Measurements from ENCODE around the gene CAMKK1.
"Not testable (repeated sequence)": the region's sequence is repeated elsewhere in the genome, so short reads cannot be mapped to it uniquely, and the experiment has no call there.

The CAMKK1 gene

GRCh38 chr17:3847165-3847670 lies 45.6 kb downstream of the CAMKK1 start:
- Histone ChIP-seq H3K4me1 (peaks cover 5% of the 10 kb centered on the region), H3K27me3 (ENCODE audit: low read depth) (no peaks in the 10 kb centered on the region), H3K36me3 (replicated peaks) (peaks cover 22% of the 10 kb centered on the region), H3K9me3 (no peaks in the 10 kb centered on the region), H3K4me3 (no peak overlapping the region)
- in situ Hi-C loops (cut with MboI; ENCODE audit: low sequenced_read_pairs): no loop called here
- no peak for DNase-seq (ENCODE audit: low spot score in 2 of 2)

GRCh38 chr17:3846437-3847164 lies 46.3 kb downstream of the CAMKK1 start:
- H3K4me3 ChIP-seq: peak overlapping the region; percentile 99
- peaks cover 26% of the 10 kb centered on the region for H3K36me3 ChIP-seq (replicated peaks)
- no peak for DNase-seq (ENCODE audit: low spot score in 2 of 2)

GRCh38 chr17:3845621-3846436 lies 47.0 kb downstream of the CAMKK1 start, which contains the start of gene NCBP3:
Gene NCBP3, minus strand, starts transcription at chr17:3846246. Its CDS starts 23 bp downstream, at chr17:3846223.
- peak; percentile 83 to 92 for DNase-seq (ENCODE audit: low spot score in 2 of 2)
- H3K36me3 ChIP-seq (replicated peaks): peaks cover 31% of the 10 kb centered on the region
- peaks cover 5% of the 10 kb centered on the region for H3K4me1 ChIP-seq
- in situ Hi-C loops (cut with MboI; ENCODE audit: low sequenced_read_pairs): no loop called here
- H3K27me3 ChIP-seq (ENCODE audit: low read depth): no peaks in the 10 kb centered on the region
- peak within 1 kb of the TSS; percentile 99 for H3K4me3 ChIP-seq
- no peaks in the 10 kb centered on the region for H3K9me3 ChIP-seq

More at GRCh38 chr17:3846437-3847164, 46.3 kb downstream of the CAMKK1 start:
- Histone ChIP-seq H3K27me3 (ENCODE audit: low read depth) (no peaks in the 10 kb centered on the region), H3K4me1 (peaks cover 5% of the 10 kb centered on the region), H3K9me3 (no peaks in the 10 kb centered on the region)
- in situ Hi-C loops (cut with MboI; ENCODE audit: low sequenced_read_pairs): no loop called here

- Histone ChIP-seq H3K4me3 (peak overlapping the region; percentile 99), H3K27me3 (ENCODE audit: low read depth) (no peaks in the 10 kb centered on the region), H3K9me3 (no peaks in the 10 kb centered on the region), H3K36me3 (replicated peaks) (peaks cover 36% of the 10 kb centered on the region), H3K4me1 (peaks cover 5% of the 10 kb centered on the region)
- in situ Hi-C loops (cut with MboI; ENCODE audit: low sequenced_read_pairs): no loop called here
- DNase-seq (ENCODE audit: low spot score in 2 of 2): no peak
These were observed 47.6 kb downstream of the CAMKK1 start for GRCh38 chr17:3845291-3845620.

- H3K9me3 ChIP-seq; in situ Hi-C loops (cut with MboI; ENCODE audit: low sequenced_read_pairs); H3K4me3 ChIP-seq; H3K27me3 ChIP-seq (ENCODE audit: low read depth); DNase-seq (ENCODE audit: low spot score in 2 of 2); H3K4me1 ChIP-seq: not testable (repeated sequence)
- H3K36me3 ChIP-seq (replicated peaks): peaks cover 43% of the 10 kb centered on the region
These were observed 48.3 kb downstream of the CAMKK1 start for GRCh38 chr17:3844556-3844955.

- no peaks in the 10 kb centered on the region for H3K9me3 ChIP-seq
- H3K36me3 ChIP-seq (replicated peaks): peaks cover 48% of the 10 kb centered on the region
- DNase-seq (ENCODE audit: low spot score in 2 of 2): peak; percentile 59 to 65
- H3K4me3 ChIP-seq: no peak overlapping the region
- H3K4me1 ChIP-seq: peaks cover 6% of the 10 kb centered on the region
- in situ Hi-C loops (cut with MboI; ENCODE audit: low sequenced_read_pairs): no loop called here
- H3K27me3 ChIP-seq (ENCODE audit: low read depth): no peaks in the 10 kb centered on the region
These were observed 48.8 kb downstream of the CAMKK1 start for GRCh38 chr17:3843935-3844516.

GRCh38 chr17:3838206-3838605 lies 54.6 kb downstream of the CAMKK1 start:
- Histone ChIP-seq H3K9me3 (no peaks in the 10 kb centered on the region), H3K27me3 (ENCODE audit: low read depth) (no peaks in the 10 kb centered on the region), H3K4me3 (no peak overlapping the region), H3K36me3 (replicated peaks) (peaks cover 61% of the 10 kb centered on the region), H3K4me1 (peaks cover 2% of the 10 kb centered on the region; the same call in 1 of the 2 replicates)
- DNase-seq (ENCODE audit: low spot score in 2 of 2): no peak
- in situ Hi-C loops (cut with MboI; ENCODE audit: low sequenced_read_pairs): no loop called here

- H3K4me1 ChIP-seq: peaks cover 2% of the 10 kb centered on the region; the same call in 1 of the 2 replicates
- no peaks in the 10 kb centered on the region for H3K27me3 ChIP-seq (ENCODE audit: low read depth)
- no peak for DNase-seq (ENCODE audit: low spot score in 2 of 2)
- H3K9me3 ChIP-seq: no peaks in the 10 kb centered on the region
- H3K4me3 ChIP-seq: no peak overlapping the region
- in situ Hi-C loops (cut with MboI; ENCODE audit: low sequenced_read_pairs): no loop called here
- peaks cover 52% of the 10 kb centered on the region for H3K36me3 ChIP-seq (replicated peaks)
These were observed 56.3 kb downstream of the CAMKK1 start for GRCh38 chr17:3836551-3836950.

GRCh38 chr17:3835410-3836229 lies 57.2 kb downstream of the CAMKK1 start:
- DNase-seq (ENCODE audit: low spot score in 2 of 2): no peak
- peaks cover 2% of the 10 kb centered on the region; the same call in 1 of the 2 replicates for H3K4me1 ChIP-seq
- no peaks in the 10 kb centered on the region for H3K27me3 ChIP-seq (ENCODE audit: low read depth)
- peaks cover 48% of the 10 kb centered on the region for H3K36me3 ChIP-seq (replicated peaks)
- in situ Hi-C loops (cut with MboI; ENCODE audit: low sequenced_read_pairs): no loop called here
- no peaks in the 10 kb centered on the region for H3K9me3 ChIP-seq
- H3K4me3 ChIP-seq: no peak overlapping the region

- Histone ChIP-seq H3K4me3 (no peak overlapping the region), H3K4me1 (peaks cover 2% of the 10 kb centered on the region; the same call in 1 of the 2 replicates), H3K36me3 (replicated peaks) (peaks cover 40% of the 10 kb centered on the region), H3K27me3 (ENCODE audit: low read depth) (no peaks in the 10 kb centered on the region), H3K9me3 (no peaks in the 10 kb centered on the region)
- no peak for DNase-seq (ENCODE audit: low spot score in 2 of 2)
- in situ Hi-C loops (cut with MboI; ENCODE audit: low sequenced_read_pairs): no loop called here
These were observed 58.0 kb downstream of the CAMKK1 start for GRCh38 chr17:3834811-3835210.

GRCh38 chr17:3828852-3829232 lies 64.0 kb downstream of the CAMKK1 start:
- H3K4me1 ChIP-seq: no peaks in the 10 kb centered on the region
- DNase-seq (ENCODE audit: low spot score in 2 of 2): no peak
- H3K9me3 ChIP-seq: no peaks in the 10 kb centered on the region
- peaks cover 51% of the 10 kb centered on the region for H3K36me3 ChIP-seq (replicated peaks)
- H3K4me3 ChIP-seq: no peak overlapping the region
- in situ Hi-C loops (cut with MboI; ENCODE audit: low sequenced_read_pairs): no loop called here
- no peaks in the 10 kb centered on the region for H3K27me3 ChIP-seq (ENCODE audit: low read depth)

GRCh38 chr17:3828151-3828851 lies 64.6 kb downstream of the CAMKK1 start:
- in situ Hi-C loops (cut with MboI; ENCODE audit: low sequenced_read_pairs): no loop called here
- Histone ChIP-seq H3K4me3 (no peak overlapping the region), H3K36me3 (replicated peaks) (peaks cover 56% of the 10 kb centered on the region), H3K27me3 (ENCODE audit: low read depth) (no peaks in the 10 kb centered on the region), H3K9me3 (no peaks in the 10 kb centered on the region), H3K4me1 (no peaks in the 10 kb centered on the region)
- DNase-seq (ENCODE audit: low spot score in 2 of 2): no peak

Data from HAP-1 (cell line).